Gastrocnemius medialis (tissue), 4 donors: Measurements from ENCODE around the gene PRR12. TPM values are rescaled to one million over a fixed set of nuclear protein-coding genes. Genes with fewer than 3 reads are reported as not detected.

Experiments used
- ATAC-seq, 2 donors: fragments of 150-250 bp; one replicate each; pipeline ENCODE4 v1.9.1; 2016
- DNase-seq, 2 donors: peaks; one replicate each; pipeline ENCODE4 v3.0.0-alpha.2; 2019
- H3K27ac ChIP-seq, 4 donors: fragments of 200-600 bp; sonication (generic); 1 replicate in 1 of 4; 2 replicates in 3 of 4; pipeline ENCODE4 v1.5.1; 2016 to 2018; ENCODE audit warnings: mild to moderate bottlenecking in 2 of 4, moderate library complexity in 1 of 4
- H3K27me3 ChIP-seq, 3 donors: fragments of 200-600 bp; sonication (generic) in 2 of 3; 1 replicate in 1 of 3; 2 replicates in 2 of 3; pipeline versions ENCODE4 v1.5.1 to v1.6.0; 2016 to 2019; ENCODE audit warnings: mild to moderate bottlenecking in 1 of 3, moderate library complexity in 1 of 3
- H3K36me3 ChIP-seq, 2 donors: fragments of 200-600 bp; sonication (generic) in 1 of 2; one replicate each; pipeline ENCODE4 v1.5.1; 2017 to 2018
- H3K4me1 ChIP-seq, 2 donors: fragments of 200-600 bp; sonication (generic) in 1 of 2; one replicate each; pipeline ENCODE4 v1.5.1; 2016 to 2017; ENCODE audit warnings: mild to moderate bottlenecking in 2 of 2
- H3K4me3 ChIP-seq, 4 donors: fragments of 200-600 bp; sonication (generic) in 3 of 4; 1 replicate in 1 of 4; 2 replicates in 3 of 4; pipeline ENCODE4 v1.5.1; 2016 to 2019; ENCODE audit warnings: mild to moderate bottlenecking in 2 of 4
- H3K9me3 ChIP-seq, 3 donors: fragments of 200-600 bp; sonication (generic) in 2 of 3; 1 replicate in 1 of 3; 2 replicates in 2 of 3; pipeline ENCODE4 v1.5.1; 2016 to 2019
- CTCF ChIP-seq, 5 experiments: fragments of 450-650 bp in 3 of 5; fragments of 200-600 bp in 2 of 5; sonication (generic) in 2 of 5; IDR thresholded peaks in 4 of 5; conservative IDR thresholded peaks in 1 of 5; 1 replicate in 4 of 5; 2 replicates in 1 of 5; pipeline ENCODE4 v1.5.1; 2016 to 2019; ENCODE audit warnings: antibody characterized with exemption in 5 of 5, mild to moderate bottlenecking in 3 of 5, moderate library complexity in 3 of 5
- POLR2A ChIP-seq, 2 donors: fragments of 450-650 bp; IDR thresholded peaks; one replicate each; pipeline ENCODE4 v1.6.1; 2017; ENCODE audit warnings: antibody characterized with exemption in 2 of 2, mild to moderate bottlenecking in 2 of 2, moderate library complexity in 2 of 2
- in situ Hi-C, 4 donors: fragments of 200-750 bp; cut with MboI; loops; one replicate each; pipeline versions ENCODE4 v1.15.0 to v1.8.0; 2017; ENCODE audit warnings: low sequenced_read_pairs in 4 of 4
- intact Hi-C: fragments of 100-400 bp; cut with DNase I; formaldehyde crosslinking; loops from one replicate; pipeline ENCODE4 v1.15.1; 2023; ENCODE audit warnings: low total_unique reads
- total RNA-seq, 4 donors: library from RNA; depleted of rRNA; stranded (reverse); fragments of >200 nt; gene quantifications; one replicate each; pipeline versions ENCODE4 v1.1.0 to v1.2.3, GENCODE V29; 2016

The PRR12 gene
- total RNA-seq, 4 donors from 2014 or later = 3.4 to 7.7 (median 3.8) TPM

GRCh38 chr19:49635530-49636232 lies 44.7 kb downstream of the PRR12 start:
- no peak for TF ChIP-seq POLR2A (IDR thresholded peaks at IDR 0.05)
- TF ChIP-seq CTCF (IDR thresholded peaks at IDR 0.05 in 4 of 5, conservative IDR thresholded peaks at IDR 0.05 in 1 of 5) = no peak
- no peaks in the 10 kb centered on the region for H3K9me3 ChIP-seq
- no peak overlapping the region for H3K4me3 ChIP-seq
- peaks cover 14 to 18% of the 10 kb centered on the region in 2 donors for H3K4me1 ChIP-seq
- intact Hi-C loops (no loop called here), in situ Hi-C loops (no loop called here)
- peak overlapping the region; percentile 3 to 39 (median 16) for H3K27ac ChIP-seq
- DNase-seq (no peak), ATAC-seq (no peak)
- H3K36me3 ChIP-seq = peaks cover 0 to 5% of the 10 kb centered on the region in 2 donors
- no peaks in the 10 kb centered on the region for H3K27me3 ChIP-seq

GRCh38 chr19:49636233-49636932 lies 45.4 kb downstream of the PRR12 start:
- intact Hi-C loops = no loop called here
- Histone ChIP-seq H3K27ac (peak overlapping the region in 1 of 4 donors; percentile 3), H3K4me3 (no peak overlapping the region), H3K27me3 (no peaks in the 10 kb centered on the region), H3K36me3 (peaks cover 0 to 5% of the 10 kb centered on the region in 2 donors), H3K4me1 (peaks cover 10 to 15% of the 10 kb centered on the region in 2 donors), H3K9me3 (no peaks in the 10 kb centered on the region)
- TF ChIP-seq CTCF (IDR thresholded peaks at IDR 0.05 in 4 of 5, conservative IDR thresholded peaks at IDR 0.05 in 1 of 5) (no peak), POLR2A (IDR thresholded peaks at IDR 0.05) (no peak)
- no peak for ATAC-seq
- in situ Hi-C loops = no loop called here
- DNase-seq = no peak

- H3K36me3 ChIP-seq = peaks cover 0 to 5% of the 10 kb centered on the region in 2 donors
- DNase-seq (peak; percentile 76 to 80), ATAC-seq (no peak)
- H3K27ac ChIP-seq = peak overlapping the region; percentile 92 to 99 (median 96)
- in situ Hi-C loops = no loop called here
- no peaks in the 10 kb centered on the region for H3K27me3 ChIP-seq
- H3K9me3 ChIP-seq = no peaks in the 10 kb centered on the region
- intact Hi-C loops = no loop called here
- H3K4me3 ChIP-seq = peak overlapping the region; percentile 64 to 95 (median 80)
- H3K4me1 ChIP-seq = peaks cover 16 to 21% of the 10 kb centered on the region in 2 donors
- TF ChIP-seq CTCF (IDR thresholded peaks at IDR 0.05 in 4 of 5, conservative IDR thresholded peaks at IDR 0.05 in 1 of 5) (no peak), POLR2A (IDR thresholded peaks at IDR 0.05) (peak; percentile 9 to 29)
Observed at GRCh38 chr19:49637821-49638738, 47.1 kb downstream of the PRR12 start.

GRCh38 chr19:49639401-49640112 lies 48.6 kb downstream of the PRR12 start:
- no peak for TF ChIP-seq CTCF (IDR thresholded peaks at IDR 0.05 in 4 of 5, conservative IDR thresholded peaks at IDR 0.05 in 1 of 5)
- peak in 1 of 2 donors; percentile 2 for TF ChIP-seq POLR2A (IDR thresholded peaks at IDR 0.05)
- DNase-seq = peak in 1 of 2 donors; percentile 42
- no peaks in the 10 kb centered on the region for H3K9me3 ChIP-seq
- ATAC-seq = no peak
- H3K27me3 ChIP-seq = no peaks in the 10 kb centered on the region
- H3K27ac ChIP-seq = peak overlapping the region; percentile 92 to 99 (median 96)
- H3K4me3 ChIP-seq = peak overlapping the region; percentile 64 to 95 (median 80)
- intact Hi-C loops (loop anchor here (1.0 to 5.0 kb wide), 7 partner anchors 38 to 388 kb away; partner anchors contain the start of genes AKT1S1, NOSIP, PRMT1 and PRRG2), in situ Hi-C loops (no loop called here)
- peaks cover 30 to 35% of the 10 kb centered on the region in 2 donors for H3K4me1 ChIP-seq
- H3K36me3 ChIP-seq = peaks cover 0 to 5% of the 10 kb centered on the region in 2 donors
